ENCODE results near the gene ZNF324B. TPM values are rescaled to one million over a fixed set of nuclear protein-coding genes. Genes with fewer than 3 reads are reported as not detected.
A peak's percentile ranks its signal among the peaks of the same experiment; 100 is the strongest.

ZNF324B gene
- total and polyA plus RNA-seq, 10 of the 15 experiments (the other 5 are each of a cell fraction or from before 2014, with no cell fraction given), result 0.11 to 12.8 (median 4.0) TPM

GRCh38 chr19:58499021-58499927 lies 47.9 kb downstream of the ZNF324B start (continued):
- TF ChIP-seq SREBF2 (IDR thresholded peaks at IDR 0.05; ENCODE audit: low read length), result peak; percentile 37; the same call in 1 of the 2 replicates
- TF ChIP-seq CEBPZ (IDR thresholded peaks at IDR 0.05; ENCODE audit: low read depth, low read length), result no peak
- TF ChIP-seq NFIC (IDR thresholded peaks at IDR 0.05; ENCODE audit: low read depth, low read length), result no peak
- no peak for TF ChIP-seq PML (IDR thresholded peaks at IDR 0.05; ENCODE audit: low read length)
- TF ChIP-seq IRF3 (IDR thresholded peaks at IDR 0.05), result peak; percentile 56; the same call in 1 of the 2 replicates
- peak; percentile 73; the same call in 1 of the 2 replicates for TF ChIP-seq PKNOX1 (IDR thresholded peaks at IDR 0.05)
- peak; percentile 21; the same call in 1 of the 2 replicates for TF ChIP-seq SPI1 (IDR thresholded peaks at IDR 0.05; ENCODE audit: borderline replicate concordance, insufficient read depth, low read depth, low read length)
- TF ChIP-seq, protein P1, sequence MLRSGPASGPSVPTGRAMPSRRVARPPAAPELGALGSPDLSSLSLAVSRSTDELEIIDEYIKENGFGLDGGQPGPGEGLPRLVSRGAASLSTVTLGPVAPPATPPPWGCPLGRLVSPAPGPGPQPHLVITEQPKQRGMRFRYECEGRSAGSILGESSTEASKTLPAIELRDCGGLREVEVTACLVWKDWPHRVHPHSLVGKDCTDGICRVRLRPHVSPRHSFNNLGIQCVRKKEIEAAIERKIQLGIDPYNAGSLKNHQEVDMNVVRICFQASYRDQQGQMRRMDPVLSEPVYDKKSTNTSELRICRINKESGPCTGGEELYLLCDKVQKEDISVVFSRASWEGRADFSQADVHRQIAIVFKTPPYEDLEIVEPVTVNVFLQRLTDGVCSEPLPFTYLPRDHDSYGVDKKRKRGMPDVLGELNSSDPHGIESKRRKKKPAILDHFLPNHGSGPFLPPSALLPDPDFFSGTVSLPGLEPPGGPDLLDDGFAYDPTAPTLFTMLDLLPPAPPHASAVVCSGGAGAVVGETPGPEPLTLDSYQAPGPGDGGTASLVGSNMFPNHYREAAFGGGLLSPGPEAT (IDR thresholded peaks at IDR 0.05; ENCODE audit: low read depth), result peak; percentile 89
- no peak for TF ChIP-seq SUPT20H (IDR thresholded peaks at IDR 0.05; ENCODE audit: borderline replicate concordance, control insufficient read depth, low read depth, low read length)
- peak; percentile 67; the same call in 1 of the 2 replicates for TF ChIP-seq ZSCAN29 (IDR thresholded peaks at IDR 0.05)
- peak; percentile 79; the same call in 1 of the 2 replicates for TF ChIP-seq POLR2AphosphoS2 (IDR thresholded peaks at IDR 0.05; ENCODE audit: low read depth, low read length)
- TF ChIP-seq, protein P2, sequence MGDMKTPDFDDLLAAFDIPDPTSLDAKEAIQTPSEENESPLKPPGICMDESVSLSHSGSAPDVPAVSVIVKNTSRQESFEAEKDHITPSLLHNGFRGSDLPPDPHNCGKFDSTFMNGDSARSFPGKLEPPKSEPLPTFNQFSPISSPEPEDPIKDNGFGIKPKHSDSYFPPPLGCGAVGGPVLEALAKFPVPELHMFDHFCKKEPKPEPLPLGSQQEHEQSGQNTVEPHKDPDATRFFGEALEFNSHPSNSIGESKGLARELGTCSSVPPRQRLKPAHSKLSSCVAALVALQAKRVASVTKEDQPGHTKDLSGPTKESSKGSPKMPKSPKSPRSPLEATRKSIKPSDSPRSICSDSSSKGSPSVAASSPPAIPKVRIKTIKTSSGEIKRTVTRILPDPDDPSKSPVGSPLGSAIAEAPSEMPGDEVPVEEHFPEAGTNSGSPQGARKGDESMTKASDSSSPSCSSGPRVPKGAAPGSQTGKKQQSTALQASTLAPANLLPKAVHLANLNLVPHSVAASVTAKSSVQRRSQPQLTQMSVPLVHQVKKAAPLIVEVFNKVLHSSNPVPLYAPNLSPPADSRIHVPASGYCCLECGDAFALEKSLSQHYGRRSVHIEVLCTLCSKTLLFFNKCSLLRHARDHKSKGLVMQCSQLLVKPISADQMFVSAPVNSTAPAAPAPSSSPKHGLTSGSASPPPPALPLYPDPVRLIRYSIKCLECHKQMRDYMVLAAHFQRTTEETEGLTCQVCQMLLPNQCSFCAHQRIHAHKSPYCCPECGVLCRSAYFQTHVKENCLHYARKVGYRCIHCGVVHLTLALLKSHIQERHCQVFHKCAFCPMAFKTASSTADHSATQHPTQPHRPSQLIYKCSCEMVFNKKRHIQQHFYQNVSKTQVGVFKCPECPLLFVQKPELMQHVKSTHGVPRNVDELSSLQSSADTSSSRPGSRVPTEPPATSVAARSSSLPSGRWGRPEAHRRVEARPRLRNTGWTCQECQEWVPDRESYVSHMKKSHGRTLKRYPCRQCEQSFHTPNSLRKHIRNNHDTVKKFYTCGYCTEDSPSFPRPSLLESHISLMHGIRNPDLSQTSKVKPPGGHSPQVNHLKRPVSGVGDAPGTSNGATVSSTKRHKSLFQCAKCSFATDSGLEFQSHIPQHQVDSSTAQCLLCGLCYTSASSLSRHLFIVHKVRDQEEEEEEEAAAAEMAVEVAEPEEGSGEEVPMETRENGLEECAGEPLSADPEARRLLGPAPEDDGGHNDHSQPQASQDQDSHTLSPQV (IDR thresholded peaks at IDR 0.05), result no peak
- TF ChIP-seq EGR1 (IDR thresholded peaks at IDR 0.05; ENCODE audit: borderline replicate concordance in 1 of 2, low read depth in 2 of 2, low read length in 2 of 2), result peak in 1 of 2 experiments; percentile 78; a peak in 1 of 3 replicates
- TF ChIP-seq DPF2 (IDR thresholded peaks at IDR 0.05), result peak; percentile 25; the same call in 1 of the 2 replicates
- no peak for TF ChIP-seq ESRRA (IDR thresholded peaks at IDR 0.05; ENCODE audit: low read length)
- TF ChIP-seq SREBF1 (IDR thresholded peaks at IDR 0.05; ENCODE audit: low read length), result no peak; the same call in 1 of the 2 replicates
- TF ChIP-seq ZNF207 (IDR thresholded peaks at IDR 0.05; ENCODE audit: borderline replicate concordance), result peak; percentile 98
